GM21381 (cell line): ENCODE results near the gene PPM1L.

Source experiments
- ATAC-seq: cut with Tn5 transposase; IDR thresholded peaks from one replicate; pipeline ENCODE4 v1.9.1; 2021; ENCODE audit warnings: mild to moderate bottlenecking, moderate library complexity; ENCODE audit not compliant: unreplicated experiment

The PPM1L gene

GRCh38 chr3:161072211-161072621, 316.2 kb downstream of the PPM1L start:
- ATAC-seq, result no peak

GRCh38 chr3:161072751-161073150, 316.7 kb downstream of the PPM1L start:
- no peak for ATAC-seq

GRCh38 chr3:161073181-161073580, 317.1 kb downstream of the PPM1L start:
- ATAC-seq, result no peak

- ATAC-seq, result peak; percentile 82
Observed at GRCh38 chr3:161081633-161082032, 325.6 kb downstream of the PPM1L start.

- ATAC-seq, result peak; percentile 27
Observed at GRCh38 chr3:161082063-161082462, 326.0 kb downstream of the PPM1L start.

GRCh38 chr3:161083131-161083530, 327.1 kb downstream of the PPM1L start:
- no peak for ATAC-seq

- no peak for ATAC-seq
Observed at GRCh38 chr3:161084277-161084676, 328.2 kb downstream of the PPM1L start.

GRCh38 chr3:161093895-161094294, 337.9 kb downstream of the PPM1L start:
- ATAC-seq, result no peak

- ATAC-seq, result no peak
Observed at GRCh38 chr3:161096771-161097367, 340.8 kb downstream of the PPM1L start.

GRCh38 chr3:161100994-161101393, 345.0 kb downstream of the PPM1L start:
- ATAC-seq, result no peak

- no peak for ATAC-seq
Observed at GRCh38 chr3:161101609-161102008, 345.6 kb downstream of the PPM1L start.

- ATAC-seq, result no peak
Observed at GRCh38 chr3:161103776-161104385, 347.9 kb downstream of the PPM1L start.

GRCh38 chr3:161104561-161105551, 348.8 kb downstream of the PPM1L start, which contains the start of gene B3GALNT1:
Gene B3GALNT1 (minus strand): TSS chr3:161105349. CDS start chr3:161086754, 18,595 bp downstream.
- ATAC-seq, result peak; percentile 74

- ATAC-seq, result no peak
Observed at GRCh38 chr3:161107311-161107710, 351.3 kb downstream of the PPM1L start.

- no peak for ATAC-seq
Observed at GRCh38 chr3:161108840-161109239, 352.8 kb downstream of the PPM1L start.

- ATAC-seq, result no peak
Observed at GRCh38 chr3:161117646-161118045, 361.6 kb downstream of the PPM1L start.

- no peak for ATAC-seq
Observed at GRCh38 chr3:161126495-161126894, 370.5 kb downstream of the PPM1L start.
